ENCODE measurements around the gene MYD88. TPM values are rescaled to one million over a fixed set of nuclear protein-coding genes. Genes with fewer than 3 reads are reported as not detected.

The MYD88 gene
- polyA plus RNA-seq, 2 of the 4 experiments (the other 2 are of a cell fraction): 16.8 to 22.3 TPM

GRCh38 chr3:38128303-38128655 is 10.2 kb upstream of the MYD88 start:
- H3K9me3 ChIP-seq: no peaks in the 10 kb centered on the region
- H3K4me1 ChIP-seq: peaks cover 4% of the 10 kb centered on the region; the same call in 2 of the 3 replicates
- H3K4me2 ChIP-seq: no peak overlapping the region
- no peak overlapping the region for H3K27ac ChIP-seq
- no peak for ATAC-seq
- ChIA-PET CTCF (interaction anchor here (0.8 to 1.9 kb wide), 4 partner anchors 8 to 119 kb away, joined by 3 to 15 read pairs (median 4); partner anchors contain the start of gene ACAA1), POLR2A (interaction anchor here (1.1 to 1.4 kb wide), 2 partner anchors 8 to 37 kb away, joined by 3 to 6 read pairs; partner anchors contain the start of genes ACAA1 and OXSR1)
- no peak for DNase-seq (ENCODE audit: low read depth in 1 of 2, low spot score in 1 of 2)
- no peak for FAIRE-seq
- WGBS (ENCODE audit: missing lambda C conversion rate): 95% methylated on average over 1 of the region's 1 CpG
- H3K4me3 ChIP-seq: no peak overlapping the region
- TF ChIP-seq FOXS1 (CRISPR knock-in tag; IDR thresholded peaks at IDR 0.05): no peak
- no peak for TF ChIP-seq HOXB13 (CRISPR knock-in tag; IDR thresholded peaks at IDR 0.05; ENCODE audit: low read depth)
- no peak for TF ChIP-seq HEYL (CRISPR knock-in tag; IDR thresholded peaks at IDR 0.05)
- no peak for TF ChIP-seq REST (IDR thresholded peaks at IDR 0.05)
- TF ChIP-seq CHD2 (IDR thresholded peaks at IDR 0.05; ENCODE audit: low read length, partially characterized antibody): no peak
- TF ChIP-seq ATOH8 (CRISPR knock-in tag; IDR thresholded peaks at IDR 0.05; ENCODE audit: low read depth): no peak
- no peak for TF ChIP-seq EHF (CRISPR knock-in tag; IDR thresholded peaks at IDR 0.05)
- TF ChIP-seq EP300 (IDR thresholded peaks at IDR 0.05): no peak
- no peak for TF ChIP-seq CTCF (IDR thresholded peaks at IDR 0.05)
- TF ChIP-seq ZC3H11A (IDR thresholded peaks at IDR 0.05): no peak
- no peak for TF ChIP-seq NR3C1 (IDR thresholded peaks at IDR 0.05)
- no peak for TF ChIP-seq BHLHE40 (IDR thresholded peaks at IDR 0.05; ENCODE audit: low read depth, low read length)
- TF ChIP-seq RNF2 (IDR thresholded peaks at IDR 0.05; ENCODE audit: borderline replicate concordance, low read depth): no peak
- no peak for TF ChIP-seq NPAS2 (CRISPR knock-in tag; IDR thresholded peaks at IDR 0.05; ENCODE audit: borderline replicate concordance)
- no peak for TF ChIP-seq MYC (IDR thresholded peaks at IDR 0.05; ENCODE audit: borderline replicate concordance, low read length)
- no peak for TF ChIP-seq FOSB (CRISPR knock-in tag; IDR thresholded peaks at IDR 0.05)
- no peak for TF ChIP-seq JUNB (IDR thresholded peaks at IDR 0.05)
- no peak for TF ChIP-seq RARB (CRISPR knock-in tag; IDR thresholded peaks at IDR 0.05)

- Histone ChIP-seq H3K9me3 (no peaks in the 10 kb centered on the region), H3K4me3 (no peak overlapping the region), H3K27ac (no peak overlapping the region), H3K4me1 (peaks cover 12% of the 10 kb centered on the region; the same call in 2 of the 3 replicates), H3K4me2 (no peak overlapping the region)
- CTCF ChIA-PET: interaction anchor here (0.8 to 1.9 kb wide), 5 partner anchors 8 to 125 kb away, joined by 3 to 15 read pairs (median 3); partner anchors contain the start of gene ACAA1
- WGBS (ENCODE audit: missing lambda C conversion rate): 94% methylated on average over 4 of the region's 5 CpGs
- ATAC-seq (no peak), DNase-seq (ENCODE audit: low read depth in 1 of 2, low spot score in 1 of 2) (no peak), FAIRE-seq (no peak)
- POLR2A ChIA-PET: interaction anchor here (1.1 kb wide), 1 partner anchor 36 kb away, joined by 3 read pairs; the partner anchor contains the start of gene OXSR1
- TF ChIP-seq CHD2 (IDR thresholded peaks at IDR 0.05; ENCODE audit: low read length, partially characterized antibody) (no peak), HOXA7 (CRISPR knock-in tag; IDR thresholded peaks at IDR 0.05) (no peak), ESRRA (IDR thresholded peaks at IDR 0.05; ENCODE audit: borderline replicate concordance, low read length) (no peak), FOXS1 (CRISPR knock-in tag; IDR thresholded peaks at IDR 0.05) (no peak), PHF8 (IDR thresholded peaks at IDR 0.05; ENCODE audit: borderline replicate concordance, low read depth) (no peak), NFE2L2 (conservative IDR thresholded peaks at IDR 0.05; ENCODE audit: low read length) (no peak), RNF2 (IDR thresholded peaks at IDR 0.05; ENCODE audit: borderline replicate concordance, low read depth) (no peak), POLR2AphosphoS2 (conservative IDR thresholded peaks at IDR 0.05; ENCODE audit: low read length) (no peak), CBX2 (IDR thresholded peaks at IDR 0.05; ENCODE audit: borderline replicate concordance, low read depth) (no peak), ELK1 (IDR thresholded peaks at IDR 0.05; ENCODE audit: low read depth, low read length) (no peak), EHMT2 (IDR thresholded peaks at IDR 0.05; ENCODE audit: low read depth) (no peak), CBX8 (IDR thresholded peaks at IDR 0.05) (no peak), ATOH8 (CRISPR knock-in tag; IDR thresholded peaks at IDR 0.05; ENCODE audit: low read depth) (no peak), HEYL (CRISPR knock-in tag; IDR thresholded peaks at IDR 0.05) (no peak), BCL3 (IDR thresholded peaks at IDR 0.05) (no peak), HOXB13 (CRISPR knock-in tag; IDR thresholded peaks at IDR 0.05; ENCODE audit: low read depth) (no peak)
These were observed 9.4 kb upstream of the MYD88 start for GRCh38 chr3:38129058-38129457.
